Measurements from ENCODE around the gene TENM3. TPM values are rescaled to one million over a fixed set of nuclear protein-coding genes. Genes with fewer than 3 reads are reported as not detected.

TENM3 gene
- polyA plus RNA-seq, 1 of the 3 experiments (the other 2 are of a cell fraction): 10.4 TPM

DNA sequence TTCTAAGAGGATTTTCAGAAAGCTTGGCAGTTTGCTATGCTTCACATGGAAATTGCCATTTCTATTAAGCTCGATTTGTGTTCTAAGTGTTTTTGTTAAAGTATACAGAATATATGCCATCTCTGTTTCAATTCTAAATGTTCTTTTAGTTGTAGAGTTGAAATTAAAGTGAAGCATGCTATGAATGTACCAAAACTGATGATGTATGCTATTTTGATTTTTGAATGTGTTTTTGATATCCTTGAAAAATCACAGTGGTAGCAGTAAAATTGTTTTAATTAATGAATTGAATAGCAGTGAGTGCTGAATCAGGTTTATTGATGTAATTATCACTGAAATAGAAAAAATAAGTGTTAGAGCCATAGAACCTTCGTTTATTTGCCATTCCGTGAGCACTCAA, 110.9 kb downstream of the TENM3 start:
- H3K27me3 ChIP-seq (ENCODE audit: insufficient read depth): no peaks in the 10 kb centered on the region
- WGBS (ENCODE audit: low lambda C conversion rate): 78% methylated on average over 3 of the region's 3 CpGs
- ChIA-PET POLR2A (no interaction called here), CTCF (no interaction called here)
- H3K9me2 ChIP-seq: no peaks in the 10 kb centered on the region
- H3K36me3 ChIP-seq (replicated peaks in 1 of 2; ENCODE audit: control insufficient read depth in 1 of 2, insufficient read depth in 2 of 2, low read length in 1 of 2): peaks cover 0 to 3% of the 10 kb centered on the region in 2 experiments
- DNase-seq: no peak
- TF ChIP-seq MXI1 (IDR thresholded peaks at IDR 0.05; ENCODE audit: low read depth, low read length): no peak
- TF ChIP-seq SMC3 (IDR thresholded peaks at IDR 0.05; ENCODE audit: low read depth, low read length): no peak
- no peak for TF ChIP-seq GABPA (IDR thresholded peaks at IDR 0.05; ENCODE audit: low read depth)
- TF ChIP-seq TEAD4 (IDR thresholded peaks at IDR 0.05; ENCODE audit: borderline replicate concordance, insufficient read depth): no peak
- no peak for TF ChIP-seq TCF12 (IDR thresholded peaks at IDR 0.05)
- TF ChIP-seq, protein P1, sequence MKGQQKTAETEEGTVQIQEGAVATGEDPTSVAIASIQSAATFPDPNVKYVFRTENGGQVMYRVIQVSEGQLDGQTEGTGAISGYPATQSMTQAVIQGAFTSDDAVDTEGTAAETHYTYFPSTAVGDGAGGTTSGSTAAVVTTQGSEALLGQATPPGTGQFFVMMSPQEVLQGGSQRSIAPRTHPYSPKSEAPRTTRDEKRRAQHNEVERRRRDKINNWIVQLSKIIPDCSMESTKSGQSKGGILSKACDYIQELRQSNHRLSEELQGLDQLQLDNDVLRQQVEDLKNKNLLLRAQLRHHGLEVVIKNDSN (IDR thresholded peaks at IDR 0.05; ENCODE audit: borderline replicate concordance, low read depth): no peak
- TF ChIP-seq CHD2 (IDR thresholded peaks at IDR 0.05; ENCODE audit: low read length, partially characterized antibody): no peak
- no peak for TF ChIP-seq EZH2phosphoT487 (IDR thresholded peaks at IDR 0.05; ENCODE audit: borderline replicate concordance, low read depth)
- TF ChIP-seq, protein P2, sequence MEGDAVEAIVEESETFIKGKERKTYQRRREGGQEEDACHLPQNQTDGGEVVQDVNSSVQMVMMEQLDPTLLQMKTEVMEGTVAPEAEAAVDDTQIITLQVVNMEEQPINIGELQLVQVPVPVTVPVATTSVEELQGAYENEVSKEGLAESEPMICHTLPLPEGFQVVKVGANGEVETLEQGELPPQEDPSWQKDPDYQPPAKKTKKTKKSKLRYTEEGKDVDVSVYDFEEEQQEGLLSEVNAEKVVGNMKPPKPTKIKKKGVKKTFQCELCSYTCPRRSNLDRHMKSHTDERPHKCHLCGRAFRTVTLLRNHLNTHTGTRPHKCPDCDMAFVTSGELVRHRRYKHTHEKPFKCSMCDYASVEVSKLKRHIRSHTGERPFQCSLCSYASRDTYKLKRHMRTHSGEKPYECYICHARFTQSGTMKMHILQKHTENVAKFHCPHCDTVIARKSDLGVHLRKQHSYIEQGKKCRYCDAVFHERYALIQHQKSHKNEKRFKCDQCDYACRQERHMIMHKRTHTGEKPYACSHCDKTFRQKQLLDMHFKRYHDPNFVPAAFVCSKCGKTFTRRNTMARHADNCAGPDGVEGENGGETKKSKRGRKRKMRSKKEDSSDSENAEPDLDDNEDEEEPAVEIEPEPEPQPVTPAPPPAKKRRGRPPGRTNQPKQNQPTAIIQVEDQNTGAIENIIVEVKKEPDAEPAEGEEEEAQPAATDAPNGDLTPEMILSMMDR (IDR thresholded peaks at IDR 0.05): no peak
- TF ChIP-seq, protein P3, sequence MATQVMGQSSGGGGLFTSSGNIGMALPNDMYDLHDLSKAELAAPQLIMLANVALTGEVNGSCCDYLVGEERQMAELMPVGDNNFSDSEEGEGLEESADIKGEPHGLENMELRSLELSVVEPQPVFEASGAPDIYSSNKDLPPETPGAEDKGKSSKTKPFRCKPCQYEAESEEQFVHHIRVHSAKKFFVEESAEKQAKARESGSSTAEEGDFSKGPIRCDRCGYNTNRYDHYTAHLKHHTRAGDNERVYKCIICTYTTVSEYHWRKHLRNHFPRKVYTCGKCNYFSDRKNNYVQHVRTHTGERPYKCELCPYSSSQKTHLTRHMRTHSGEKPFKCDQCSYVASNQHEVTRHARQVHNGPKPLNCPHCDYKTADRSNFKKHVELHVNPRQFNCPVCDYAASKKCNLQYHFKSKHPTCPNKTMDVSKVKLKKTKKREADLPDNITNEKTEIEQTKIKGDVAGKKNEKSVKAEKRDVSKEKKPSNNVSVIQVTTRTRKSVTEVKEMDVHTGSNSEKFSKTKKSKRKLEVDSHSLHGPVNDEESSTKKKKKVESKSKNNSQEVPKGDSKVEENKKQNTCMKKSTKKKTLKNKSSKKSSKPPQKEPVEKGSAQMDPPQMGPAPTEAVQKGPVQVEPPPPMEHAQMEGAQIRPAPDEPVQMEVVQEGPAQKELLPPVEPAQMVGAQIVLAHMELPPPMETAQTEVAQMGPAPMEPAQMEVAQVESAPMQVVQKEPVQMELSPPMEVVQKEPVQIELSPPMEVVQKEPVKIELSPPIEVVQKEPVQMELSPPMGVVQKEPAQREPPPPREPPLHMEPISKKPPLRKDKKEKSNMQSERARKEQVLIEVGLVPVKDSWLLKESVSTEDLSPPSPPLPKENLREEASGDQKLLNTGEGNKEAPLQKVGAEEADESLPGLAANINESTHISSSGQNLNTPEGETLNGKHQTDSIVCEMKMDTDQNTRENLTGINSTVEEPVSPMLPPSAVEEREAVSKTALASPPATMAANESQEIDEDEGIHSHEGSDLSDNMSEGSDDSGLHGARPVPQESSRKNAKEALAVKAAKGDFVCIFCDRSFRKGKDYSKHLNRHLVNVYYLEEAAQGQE (IDR thresholded peaks at IDR 0.05; ENCODE audit: low read depth, low read length): no peak
- no peak for TF ChIP-seq FOXM1 (IDR thresholded peaks at IDR 0.05; ENCODE audit: low read depth)
- TF ChIP-seq, protein P4, sequence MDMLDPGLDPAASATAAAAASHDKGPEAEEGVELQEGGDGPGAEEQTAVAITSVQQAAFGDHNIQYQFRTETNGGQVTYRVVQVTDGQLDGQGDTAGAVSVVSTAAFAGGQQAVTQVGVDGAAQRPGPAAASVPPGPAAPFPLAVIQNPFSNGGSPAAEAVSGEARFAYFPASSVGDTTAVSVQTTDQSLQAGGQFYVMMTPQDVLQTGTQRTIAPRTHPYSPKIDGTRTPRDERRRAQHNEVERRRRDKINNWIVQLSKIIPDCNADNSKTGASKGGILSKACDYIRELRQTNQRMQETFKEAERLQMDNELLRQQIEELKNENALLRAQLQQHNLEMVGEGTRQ (IDR thresholded peaks at IDR 0.05; ENCODE audit: borderline replicate concordance, low read depth, low read length): no peak
- TF ChIP-seq RXRA (IDR thresholded peaks at IDR 0.05; ENCODE audit: borderline replicate concordance, low read depth): no peak
- no peaks in the 10 kb centered on the region for H3K9me3 ChIP-seq
- H3K4me2 ChIP-seq: no peak overlapping the region
- no peaks in the 10 kb centered on the region for H3K79me2 ChIP-seq (ENCODE audit: insufficient read depth)
- H2AFZ ChIP-seq (ENCODE audit: low read depth): no peak overlapping the region
- H3K9ac ChIP-seq: no peak overlapping the region
- no peak overlapping the region for H3K27ac ChIP-seq (ENCODE audit: low read depth in 2 of 2, low read length in 1 of 2)
- H4K20me1 ChIP-seq (ENCODE audit: insufficient read depth): no peaks in the 10 kb centered on the region
- no peak overlapping the region for H3K4me3 ChIP-seq (ENCODE audit: low read depth in 2 of 2, low read length in 1 of 2)
- H3K4me1 ChIP-seq (ENCODE audit: control insufficient read depth in 1 of 2, insufficient read depth in 2 of 2, low read depth in 1 of 2, low read length in 1 of 2): no peaks in the 10 kb centered on the region
- H3F3A ChIP-seq (replicated peaks; ENCODE audit: insufficient read depth): no peaks in the 10 kb centered on the region
